Nephron (organoid): ENCODE data around the gene RALGAPB.
"Not testable (repeated sequence)": the region's sequence is repeated elsewhere in the genome, so short reads cannot be mapped to it uniquely, and the experiment has no call there.

Experiments
- H3K27ac Mint-ChIP-seq, 3 experiments: 2 replicates each; pipeline ENCODE4 v1.8.0; 2020; ENCODE audit warnings: mixed read lengths in 3 of 3, mild to moderate bottlenecking in 2 of 3, moderate library complexity in 1 of 3
- H3K27me3 Mint-ChIP-seq: 2 replicates; pipeline ENCODE4 v1.8.0; 2021; ENCODE audit warnings: low read depth, mild to moderate bottlenecking, moderate library complexity, mixed read lengths
- H3K36me3 Mint-ChIP-seq: 2 replicates; pipeline ENCODE4 v1.8.0; 2020; ENCODE audit warnings: low read depth, mixed read lengths
- H3K4me1 Mint-ChIP-seq: 2 replicates; pipeline ENCODE4 v1.8.0; 2020; ENCODE audit warnings: mixed read lengths
- H3K4me3 Mint-ChIP-seq, 3 experiments: 2 replicates each; pipeline ENCODE4 v1.8.0; 2020; ENCODE audit warnings: mild to moderate bottlenecking in 3 of 3, mixed read lengths in 3 of 3, moderate library complexity in 2 of 3
- H3K9me3 Mint-ChIP-seq: 2 replicates; pipeline ENCODE4 v1.8.0; 2020; ENCODE audit warnings: mixed read lengths
- TF ChIP-seq, protein P1 (sequence below), 3 experiments: fragments of 200-600 bp; sonication (generic); IDR thresholded peaks; one replicate each; pipeline ENCODE4 v1.5.0; 2021; ENCODE audit warnings: antibody characterized with exemption in 3 of 3; ENCODE audit not compliant: unreplicated experiment in 3 of 3

Gene RALGAPB

GRCh38 chr20:38504368-38505090 is 31.9 kb downstream of the RALGAPB start:
- H3K9me3 Mint-ChIP-seq = peaks cover 8% of the 10 kb centered on the region
- H3K36me3 Mint-ChIP-seq = peaks cover 50% of the 10 kb centered on the region
- H3K4me1 Mint-ChIP-seq = no peaks in the 10 kb centered on the region
- no peaks in the 10 kb centered on the region for H3K27me3 Mint-ChIP-seq
- TF ChIP-seq, protein P1, sequence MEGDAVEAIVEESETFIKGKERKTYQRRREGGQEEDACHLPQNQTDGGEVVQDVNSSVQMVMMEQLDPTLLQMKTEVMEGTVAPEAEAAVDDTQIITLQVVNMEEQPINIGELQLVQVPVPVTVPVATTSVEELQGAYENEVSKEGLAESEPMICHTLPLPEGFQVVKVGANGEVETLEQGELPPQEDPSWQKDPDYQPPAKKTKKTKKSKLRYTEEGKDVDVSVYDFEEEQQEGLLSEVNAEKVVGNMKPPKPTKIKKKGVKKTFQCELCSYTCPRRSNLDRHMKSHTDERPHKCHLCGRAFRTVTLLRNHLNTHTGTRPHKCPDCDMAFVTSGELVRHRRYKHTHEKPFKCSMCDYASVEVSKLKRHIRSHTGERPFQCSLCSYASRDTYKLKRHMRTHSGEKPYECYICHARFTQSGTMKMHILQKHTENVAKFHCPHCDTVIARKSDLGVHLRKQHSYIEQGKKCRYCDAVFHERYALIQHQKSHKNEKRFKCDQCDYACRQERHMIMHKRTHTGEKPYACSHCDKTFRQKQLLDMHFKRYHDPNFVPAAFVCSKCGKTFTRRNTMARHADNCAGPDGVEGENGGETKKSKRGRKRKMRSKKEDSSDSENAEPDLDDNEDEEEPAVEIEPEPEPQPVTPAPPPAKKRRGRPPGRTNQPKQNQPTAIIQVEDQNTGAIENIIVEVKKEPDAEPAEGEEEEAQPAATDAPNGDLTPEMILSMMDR (IDR thresholded peaks at IDR 0.05; ENCODE audit: unreplicated experiment in 3 of 3) = no peak
- no peak overlapping the region for H3K4me3 Mint-ChIP-seq
- H3K27ac Mint-ChIP-seq = no peak overlapping the region

GRCh38 chr20:38505091-38505455 is 32.4 kb downstream of the RALGAPB start:
- Mint-ChIP-seq H3K27ac (no peak overlapping the region), H3K9me3 (peaks cover 8% of the 10 kb centered on the region), H3K4me3 (no peak overlapping the region), H3K27me3 (no peaks in the 10 kb centered on the region), H3K4me1 (no peaks in the 10 kb centered on the region), H3K36me3 (peaks cover 50% of the 10 kb centered on the region)
- TF ChIP-seq, protein P1 (IDR thresholded peaks at IDR 0.05; ENCODE audit: unreplicated experiment in 3 of 3) = no peak

DNA sequence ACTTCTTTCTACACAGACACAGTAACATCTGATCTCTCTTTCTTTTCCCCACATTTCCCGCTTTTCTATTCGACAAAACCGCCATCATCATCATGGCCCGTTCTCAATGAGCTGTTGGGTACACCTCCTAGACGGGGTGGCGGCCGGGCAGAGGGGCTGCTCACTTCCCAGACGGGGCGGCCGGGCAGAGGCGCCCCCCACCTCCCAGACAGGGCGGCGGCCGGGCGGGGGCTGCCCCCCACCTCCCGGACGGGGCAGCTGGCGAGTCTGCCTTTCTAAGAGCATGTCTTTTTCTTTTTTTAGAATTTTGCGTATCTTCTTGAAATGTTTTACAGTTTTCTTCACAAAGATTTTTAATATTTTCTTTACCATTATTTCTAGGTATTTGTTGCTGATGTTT is 39.1 kb downstream of the RALGAPB start:
- not testable (repeated sequence) for H3K9me3 Mint-ChIP-seq, H3K4me3 Mint-ChIP-seq, H3K27me3 Mint-ChIP-seq, H3K27ac Mint-ChIP-seq, H3K4me1 Mint-ChIP-seq
- H3K36me3 Mint-ChIP-seq = peaks cover 45% of the 10 kb centered on the region

GRCh38 chr20:38514185-38514584 is 41.5 kb downstream of the RALGAPB start:
- TF ChIP-seq, protein P1 (IDR thresholded peaks at IDR 0.05; ENCODE audit: unreplicated experiment in 3 of 3) = no peak
- H3K9me3 Mint-ChIP-seq = no peaks in the 10 kb centered on the region
- H3K4me1 Mint-ChIP-seq = no peaks in the 10 kb centered on the region
- H3K27ac Mint-ChIP-seq = no peak overlapping the region
- peaks cover 58% of the 10 kb centered on the region for H3K36me3 Mint-ChIP-seq
- H3K27me3 Mint-ChIP-seq = no peaks in the 10 kb centered on the region
- H3K4me3 Mint-ChIP-seq = no peak overlapping the region

- Mint-ChIP-seq H3K27ac (no peak overlapping the region), H3K9me3 (no peaks in the 10 kb centered on the region), H3K4me3 (no peak overlapping the region), H3K4me1 (no peaks in the 10 kb centered on the region), H3K27me3 (no peaks in the 10 kb centered on the region), H3K36me3 (peaks cover 51% of the 10 kb centered on the region)
- TF ChIP-seq, protein P1 (IDR thresholded peaks at IDR 0.05; ENCODE audit: unreplicated experiment in 3 of 3) = no peak
Observed at GRCh38 chr20:38514947-38515346, 42.3 kb downstream of the RALGAPB start.

DNA sequence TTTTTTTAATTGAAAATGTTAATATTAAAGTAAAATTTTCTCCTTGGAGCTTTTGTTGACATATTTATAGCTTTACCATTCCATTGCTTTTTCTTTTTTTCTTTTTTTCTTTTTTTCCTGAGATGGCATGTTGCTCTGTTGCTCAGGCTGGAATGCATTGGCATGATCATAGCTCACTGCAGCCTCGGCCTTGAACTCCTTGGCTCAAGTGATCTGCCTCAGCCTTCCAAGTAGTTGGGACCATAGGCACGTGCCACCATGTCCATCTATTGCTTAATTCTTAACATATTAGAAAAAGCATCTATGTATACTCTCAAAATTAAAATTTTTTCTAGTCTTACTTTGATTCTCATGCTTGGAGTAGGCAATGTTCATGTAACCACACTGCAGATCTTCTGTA is 43.0 kb downstream of the RALGAPB start:
- no peaks in the 10 kb centered on the region for H3K9me3 Mint-ChIP-seq
- TF ChIP-seq, protein P1 (IDR thresholded peaks at IDR 0.05; ENCODE audit: unreplicated experiment in 3 of 3) = no peak
- peaks cover 45% of the 10 kb centered on the region for H3K36me3 Mint-ChIP-seq
- no peaks in the 10 kb centered on the region for H3K27me3 Mint-ChIP-seq
- H3K4me3 Mint-ChIP-seq = no peak overlapping the region
- no peaks in the 10 kb centered on the region for H3K4me1 Mint-ChIP-seq
- H3K27ac Mint-ChIP-seq = no peak overlapping the region
